GM10847 (cell line): Measurements from ENCODE around the gene ZNF419.

Source experiments
- POLR2A ChIP-seq: IDR thresholded peaks from 2 replicates; pipeline ENCODE4 v1.6.1; 2011; ENCODE audit not compliant: insufficient read length; ENCODE audit errors: extremely low read depth

ZNF419 gene

GRCh38 chr19:57527136-57527881 is 39.8 kb downstream of the ZNF419 start, which contains the start of gene ZNF549:
ZNF549 (plus strand) TSS chr19:57527356; CDS start chr19:57527574, 218 bp downstream.
- TF ChIP-seq POLR2A = peak; percentile 50

GRCh38 chr19:57537953-57538547 is 50.5 kb downstream of the ZNF419 start:
- no peak for TF ChIP-seq POLR2A
